Pancreas (tissue), 10 donors: ENCODE data around the gene XYLT2. TPM values are rescaled to one million over a fixed set of nuclear protein-coding genes. Genes with fewer than 3 reads are reported as not detected.

Source experiments
- ATAC-seq, 4 donors: fragments of 200-7000 bp; cut with Tn5 transposase; one replicate each; pipeline versions ENCODE4 v1.8.0 to v1.9.1; 2020; ENCODE audit warnings: mild to moderate bottlenecking in 4 of 4, moderate library complexity in 4 of 4
- DNase-seq, 6 donors: peaks; one replicate each; pipeline ENCODE4 v3.0.0-alpha.2; 2020
- FAIRE-seq: peaks from 2 replicates; lab custom pipeline; 2012; peaks lifted over from hg19 to GRCh38; lab: Jason Lieb, UNC
- H3K27ac ChIP-seq, 4 donors: fragments of 200-600 bp; sonication (generic); 1 replicate in 3 of 4; 2 replicates in 1 of 4; pipeline versions ENCODE4 v1.5.0 to v1.8.0; 2020
- H3K27me3 ChIP-seq, 4 donors: fragments of 200-600 bp; one replicate each; pipeline ENCODE4 v1.8.0; 2021
- H3K36me3 ChIP-seq, 3 donors: fragments of 200-600 bp; sonication (generic) in 1 of 3; one replicate each; pipeline versions ENCODE4 v1.5.0 to v1.8.0; 2020 to 2021
- H3K4me1 ChIP-seq, 3 donors: fragments of 200-600 bp; one replicate each; pipeline ENCODE4 v1.8.0; 2021
- H3K4me3 ChIP-seq, 4 donors: fragments of 200-600 bp; sonication (generic) in 2 of 4; one replicate each; pipeline versions ENCODE4 v1.5.0 to v1.8.0; 2020 to 2021
- H3K9me3 ChIP-seq, 4 donors: fragments of 200-600 bp; one replicate each; pipeline ENCODE4 v1.8.0; 2021
- CTCF ChIP-seq, 4 donors: fragments of 200-600 bp; sonication (generic) in 3 of 4; IDR thresholded peaks; one replicate each; pipeline versions ENCODE4 v1.5.0 to v1.8.0; 2021; ENCODE audit warnings: antibody characterized with exemption in 4 of 4
- WGBS, 2 donors: extraction: QIAGEN DNeasy Blood & Tissue Kit; methylation state at CpG; one replicate each; pipeline ENCODE4 v1.1.7; 2013; 5-methylcytosine and 5-hydroxymethylcytosine counted together
- intact Hi-C, 3 donors: fragments of 100-400 bp; cut with DNase I; formaldehyde crosslinking; loops; one replicate each; pipeline versions ENCODE4 v1.11.1 to v1.14.2; 2022
- polyA plus RNA-seq, 2 donors: library from polyadenylated mRNA; stranded (reverse); fragments of 200-250 nt; gene quantifications; one replicate each; pipeline ENCODE4 v1.2.3, GENCODE V29; 2013
- total RNA-seq, 6 donors: library from RNA; stranded (reverse); fragmentation: NEBNext Ultra II Directional in 4 of 6; extraction: Animal tissue kit (Norgen Biotek cat#: 25700) in 4 of 6; gene quantifications; one replicate each; pipeline versions ENCODE4 v1.2.1 to v1.2.4, GENCODE V29; 2021 to 2023
- donor health status: healthy with polysubstance abuse.
- donor health status: DM: no; HTN: no; CAD: no; lungs with moderate emphysema.
- donor health status: DM: no; HTN: no; CAD: no.
- donor health status: control.
- donor health status: control.
- donor health status: Bipolar disorder and iron deficiency.
- donor health status: DM: yes; HTN: yes; CAD: no.
- donor health status: DM: no; HTN: no; CAD: no.
- donor health status: DM: no; HTN: no; CAD: no.
- donor health status: DM: yes; HTN: yes; CAD: no.

XYLT2 gene
- total and polyA plus RNA-seq, 8 donors, result 9.8 to 15.5 (median 12.6) TPM

DNA sequence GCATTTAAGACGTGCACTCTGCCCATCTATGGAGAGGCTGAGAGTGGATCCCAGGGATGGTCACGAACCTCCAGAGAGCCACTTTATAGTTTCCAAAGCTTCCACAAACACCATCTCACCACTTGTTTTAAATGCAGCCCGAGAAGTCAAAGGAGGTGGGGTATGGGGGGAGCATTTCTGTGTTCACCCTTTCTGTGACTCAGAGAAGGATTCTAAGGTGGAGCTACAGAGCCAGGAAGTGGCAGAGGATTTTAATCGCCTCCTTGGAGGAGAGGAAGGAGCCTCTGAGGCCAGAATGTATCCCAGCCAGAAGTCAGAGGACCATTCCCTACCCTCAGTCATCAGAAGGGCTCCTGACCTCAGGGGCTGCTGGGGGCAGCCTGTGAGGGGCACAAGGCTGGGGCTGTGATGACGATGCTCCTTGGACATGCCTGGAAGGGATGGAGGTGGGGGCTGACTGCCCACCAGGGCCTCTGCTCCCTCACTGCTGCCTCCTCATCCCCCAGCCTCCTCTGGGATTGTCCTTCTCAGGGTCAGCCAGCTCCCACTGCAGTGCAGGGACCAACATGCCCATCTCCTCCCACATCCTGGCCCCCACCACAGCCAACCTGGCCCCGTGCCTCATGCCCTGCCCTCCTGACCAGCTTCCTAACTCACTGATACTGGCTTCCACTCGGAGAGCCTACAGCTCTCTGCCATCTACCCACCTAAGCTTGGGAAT is 2.8 kb downstream of the XYLT2 start:
- intact Hi-C loops, result no loop called here
- ATAC-seq (no peak), FAIRE-seq (no peak), DNase-seq (peak in 1 of 6 donors; percentile 51)
- 75 to 78% methylated on average over 7 of the region's 7 CpGs for WGBS, 2 donors
- no peaks in the 10 kb centered on the region for H3K9me3 ChIP-seq
- H3K27ac ChIP-seq, result no peak overlapping the region
- TF ChIP-seq CTCF (IDR thresholded peaks at IDR 0.05), result no peak
- no peak overlapping the region for H3K4me3 ChIP-seq
- peaks cover 0 to 1% (median 0%) of the 10 kb centered on the region in 3 donors for H3K36me3 ChIP-seq
- H3K4me1 ChIP-seq, result peaks cover 0 to 3% (median 3%) of the 10 kb centered on the region in 3 donors
- H3K27me3 ChIP-seq, result no peaks in the 10 kb centered on the region

DNA sequence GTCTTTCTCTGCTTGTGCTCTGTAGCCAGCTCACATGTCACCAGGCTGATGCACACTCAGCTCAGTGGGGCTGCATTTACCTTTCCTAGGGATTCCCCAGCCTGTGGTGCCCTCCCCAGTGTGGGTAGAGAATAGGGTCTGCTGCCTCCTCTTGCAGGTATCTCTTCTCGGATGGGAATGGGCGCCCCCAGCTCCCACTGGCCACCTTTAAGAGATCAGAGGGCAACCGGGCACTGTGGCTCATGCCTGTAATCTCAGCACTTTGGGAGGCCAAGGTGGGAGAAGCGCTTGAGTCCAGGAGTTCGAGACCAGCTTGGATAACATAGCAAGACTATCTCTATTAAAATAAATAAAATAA is 3.3 kb downstream of the XYLT2 start:
- no peaks in the 10 kb centered on the region for H3K9me3 ChIP-seq
- WGBS, 2 donors, result 86 to 97% methylated on average over 5 of the region's 5 CpGs
- no peaks in the 10 kb centered on the region for H3K27me3 ChIP-seq
- intact Hi-C loops, result no loop called here
- TF ChIP-seq CTCF (IDR thresholded peaks at IDR 0.05), result no peak
- no peak overlapping the region for H3K4me3 ChIP-seq
- H3K4me1 ChIP-seq, result peaks cover 0 to 3% (median 3%) of the 10 kb centered on the region in 3 donors
- DNase-seq (peak in 1 of 6 donors; percentile 35), FAIRE-seq (no peak), ATAC-seq (no peak)
- H3K36me3 ChIP-seq, result peaks cover 0 to 7% (median 0%) of the 10 kb centered on the region in 3 donors
- H3K27ac ChIP-seq, result no peak overlapping the region

- WGBS, 2 donors, result 98% methylated on average over 2 of the region's 2 CpGs
- TF ChIP-seq CTCF (IDR thresholded peaks at IDR 0.05), result no peak
- intact Hi-C loops, result loop anchor here in 1 of 3 donors (10.0 kb wide), 1 partner anchor 274 kb away; no protein-coding TSS in a partner anchor
- H3K4me3 ChIP-seq, result no peak overlapping the region
- FAIRE-seq (no peak), DNase-seq (peak in 1 of 6 donors; percentile 6), ATAC-seq (no peak)
- H3K9me3 ChIP-seq, result no peaks in the 10 kb centered on the region
- H3K36me3 ChIP-seq, result peaks cover 0 to 20% (median 6%) of the 10 kb centered on the region in 3 donors
- no peaks in the 10 kb centered on the region for H3K27me3 ChIP-seq
- peaks cover 0 to 3% (median 0%) of the 10 kb centered on the region in 3 donors for H3K4me1 ChIP-seq
- no peak overlapping the region for H3K27ac ChIP-seq
These were observed 4.8 kb downstream of the XYLT2 start for GRCh38 chr17:50350733-50351132.

GRCh38 chr17:50352072-50352692 is 6.3 kb downstream of the XYLT2 start:
- H3K9me3 ChIP-seq, result no peaks in the 10 kb centered on the region
- no peak for ATAC-seq
- no peak overlapping the region for H3K27ac ChIP-seq
- peaks cover 0 to 3% (median 0%) of the 10 kb centered on the region in 3 donors for H3K4me1 ChIP-seq
- DNase-seq, result peak in 3 of 6 donors; percentile 15 to 60 (median 18)
- H3K4me3 ChIP-seq, result no peak overlapping the region
- no peak for TF ChIP-seq CTCF (IDR thresholded peaks at IDR 0.05)
- intact Hi-C loops, result loop anchor here in 1 of 3 donors (10.0 kb wide), 1 partner anchor 273 kb away; no protein-coding TSS in a partner anchor
- no peaks in the 10 kb centered on the region for H3K27me3 ChIP-seq
- peaks cover 0 to 31% (median 10%) of the 10 kb centered on the region in 3 donors for H3K36me3 ChIP-seq
- WGBS, 2 donors, result 80 to 84% methylated on average over 6 of the region's 6 CpGs
- no peak for FAIRE-seq
